SK-N-SH treated with all-trans-retinoic acid at 6 μM for 48 hours (cell line): ENCODE measurements around the gene ANKRD44.

Source experiments
- ATAC-seq: fragments of 200-7000 bp; cut with Tn5 transposase; 3 replicates; pipeline ENCODE4 v1.9.1; 2020; ENCODE audit warnings: mild to moderate bottlenecking, moderate library complexity
- BACH2 ChIP-seq: fragments of 250-450 bp; sonication (Bioruptor Pico); IDR thresholded peaks from 2 replicates; pipeline ENCODE4 v1.9.0; 2021; ENCODE audit warnings: mild to moderate bottlenecking, borderline replicate concordance
- CREB5 ChIP-seq: fragments of 250-450 bp; sonication (Bioruptor Pico); IDR thresholded peaks from 2 replicates; pipeline ENCODE4 v1.5.1; 2020; ENCODE audit warnings: low read depth, mild to moderate bottlenecking, moderate library complexity
- CSDC2 ChIP-seq: fragments of 250-450 bp; sonication (Bioruptor Pico); IDR thresholded peaks from 2 replicates; pipeline ENCODE4 v1.5.0; 2020; ENCODE audit warnings: mild to moderate bottlenecking, moderate library complexity
- CSRNP3 ChIP-seq: fragments of 250-450 bp; sonication (Bioruptor Pico); IDR thresholded peaks from 2 replicates; pipeline ENCODE4 v1.5.1; 2021; ENCODE audit warnings: mild to moderate bottlenecking, moderate library complexity
- ESRRG ChIP-seq: fragments of 250-450 bp; sonication (Bioruptor Pico); IDR thresholded peaks from 2 replicates; pipeline ENCODE4 v1.6.1; 2021; ENCODE audit warnings: mild to moderate bottlenecking
- GLIS3 ChIP-seq: fragments of 250-450 bp; sonication (Bioruptor Pico); IDR thresholded peaks from 2 replicates; pipeline ENCODE4 v1.5.0; 2020; ENCODE audit warnings: mild to moderate bottlenecking, moderate library complexity
- ISL1 ChIP-seq: fragments of 250-450 bp; sonication (Bioruptor Pico); IDR thresholded peaks from 2 replicates; pipeline ENCODE4 v2.1.2; 2022; ENCODE audit warnings: mild to moderate bottlenecking, moderate library complexity
- OSR1 ChIP-seq: fragments of 250-450 bp; sonication (Bioruptor Pico); IDR thresholded peaks from 2 replicates; pipeline ENCODE4 v1.8.0; 2022; ENCODE audit warnings: moderate library complexity, mild to moderate bottlenecking, inconsistent platforms
- PATZ1 ChIP-seq: fragments of 250-450 bp; sonication (Bioruptor Pico); IDR thresholded peaks from 2 replicates; pipeline ENCODE4 v1.8.0; 2020; ENCODE audit warnings: mild to moderate bottlenecking, moderate library complexity, borderline replicate concordance
- POU6F1 ChIP-seq: fragments of 250-450 bp; sonication (Bioruptor Pico); IDR thresholded peaks from 2 replicates; pipeline ENCODE4 v1.8.0; 2021; ENCODE audit warnings: low read depth, mild to moderate bottlenecking, moderate library complexity, borderline replicate concordance
- PPARA ChIP-seq: fragments of 250-450 bp; sonication (Bioruptor Pico); IDR thresholded peaks from 2 replicates; pipeline ENCODE4 v1.5.0; 2020; ENCODE audit warnings: mild to moderate bottlenecking, borderline replicate concordance
- RARB ChIP-seq: fragments of 250-450 bp; sonication (Bioruptor Pico); IDR thresholded peaks from 2 replicates; pipeline ENCODE4 v1.8.0; 2021; ENCODE audit warnings: mild to moderate bottlenecking, moderate library complexity
- SNAI2 ChIP-seq: fragments of 250-450 bp; sonication (Bioruptor Pico); IDR thresholded peaks from 2 replicates; pipeline ENCODE4 v1.5.0; 2020; ENCODE audit warnings: mild to moderate bottlenecking, moderate library complexity
- TCF4 ChIP-seq: fragments of 250-450 bp; sonication (Bioruptor Pico); IDR thresholded peaks from 2 replicates; pipeline ENCODE4 v1.8.0; 2021; ENCODE audit warnings: mild to moderate bottlenecking, moderate library complexity, borderline replicate concordance
- TOX ChIP-seq: fragments of 250-450 bp; sonication (Bioruptor Pico); IDR thresholded peaks from 2 replicates; pipeline ENCODE4 v1.8.0; 2021; ENCODE audit warnings: mild to moderate bottlenecking, moderate library complexity, borderline replicate concordance
- TSHZ2 ChIP-seq: fragments of 250-450 bp; sonication (Bioruptor Pico); IDR thresholded peaks from 2 replicates; pipeline ENCODE4 v1.5.0; 2020; ENCODE audit warnings: mild to moderate bottlenecking, moderate library complexity
- ZFP3 ChIP-seq: fragments of 250-450 bp; sonication (Bioruptor Pico); IDR thresholded peaks from 2 replicates; pipeline ENCODE4 v1.5.0; 2020; ENCODE audit warnings: mild to moderate bottlenecking, moderate library complexity
- ZFP30 ChIP-seq: fragments of 450-650 bp; formaldehyde crosslinking; IDR thresholded peaks from 2 replicates; pipeline ENCODE4 v1.5.0; 2022; ENCODE audit warnings: mild to moderate bottlenecking, moderate library complexity
- ZNF565 ChIP-seq: fragments of 450-650 bp; formaldehyde crosslinking; conservative IDR thresholded peaks from 2 replicates; pipeline ENCODE4 v1.5.0; 2020; ENCODE audit warnings: low read depth, mild to moderate bottlenecking, moderate library complexity
- ZNF70 ChIP-seq: fragments of 450-650 bp; formaldehyde crosslinking; IDR thresholded peaks from 2 replicates; pipeline ENCODE4 v1.5.0; 2020; ENCODE audit warnings: mild to moderate bottlenecking, moderate library complexity
- ZNF8 ChIP-seq: fragments of 450-650 bp; formaldehyde crosslinking; IDR thresholded peaks from 2 replicates; pipeline ENCODE4 v1.5.0; 2020; ENCODE audit warnings: mild to moderate bottlenecking, moderate library complexity

ANKRD44 gene

GRCh38 chr2:197247083-197247482 is 63.5 kb downstream of the ANKRD44 start:
- peak; percentile 24; the same call in 1 of the 3 replicates for ATAC-seq
- TF ChIP-seq ZFP30 (CRISPR knock-in tag) (no peak), TCF4 (CRISPR knock-in tag) (peak; percentile 79; the same call in 1 of the 2 replicates)

- ATAC-seq: no peak
Observed at GRCh38 chr2:197245829-197246804, 64.5 kb downstream of the ANKRD44 start.

GRCh38 chr2:197244349-197244748 is 66.2 kb downstream of the ANKRD44 start:
- ATAC-seq: no peak

More at GRCh38 chr2:197245829-197246804, 64.5 kb downstream of the ANKRD44 start:
- TF ChIP-seq BACH2 (CRISPR knock-in tag) (no peak), PATZ1 (CRISPR knock-in tag) (no peak), TOX (CRISPR knock-in tag) (no peak), ISL1 (no peak), PPARA (no peak), ZNF8 (CRISPR knock-in tag) (no peak), TCF4 (CRISPR knock-in tag) (no peak), ZNF565 (CRISPR knock-in tag) (no peak), ZFP3 (CRISPR knock-in tag) (no peak), CSDC2 (CRISPR knock-in tag) (no peak), ZNF70 (CRISPR knock-in tag) (no peak), ESRRG (CRISPR knock-in tag) (no peak), POU6F1 (CRISPR knock-in tag) (no peak), ZFP30 (CRISPR knock-in tag) (no peak), GLIS3 (no peak)

More at GRCh38 chr2:197244349-197244748, 66.2 kb downstream of the ANKRD44 start:
- TF ChIP-seq ISL1 (no peak), TOX (CRISPR knock-in tag) (no peak), CSRNP3 (no peak), TCF4 (CRISPR knock-in tag) (no peak), ZFP3 (CRISPR knock-in tag) (no peak), PPARA (no peak), OSR1 (CRISPR knock-in tag) (no peak), PATZ1 (CRISPR knock-in tag) (no peak), CSDC2 (CRISPR knock-in tag) (no peak), ZNF565 (CRISPR knock-in tag) (no peak), RARB (CRISPR knock-in tag) (no peak), SNAI2 (CRISPR knock-in tag) (no peak), CREB5 (CRISPR knock-in tag) (no peak), TSHZ2 (CRISPR knock-in tag) (no peak)
